Muscle of arm (tissue), 14 donors: ENCODE measurements around the gene ADCK1. TPM values are rescaled to one million over a fixed set of nuclear protein-coding genes. Genes with fewer than 3 reads are reported as not detected.
"Not testable (repeated sequence)": the region's sequence is repeated elsewhere in the genome, so short reads cannot be mapped to it uniquely, and the experiment has no call there.

ENCODE experiments used
- DNase-seq: peaks from one replicate; pipeline ENCODE4 v3.0.0-alpha.2; 2013
- long read RNA-seq, 11 donors: transcript quantifications; one replicate each; lab custom pipeline, GENCODE V29; 2026
- polyA plus RNA-seq, 12 donors: library from polyadenylated mRNA; unstranded; fragments of 120-200 nt; gene quantifications; one replicate each; pipeline ENCODE4 v1.2.1, GENCODE V29; 2013; ENCODE audit not compliant: insufficient read length in 12 of 12

Gene ADCK1, protein sequence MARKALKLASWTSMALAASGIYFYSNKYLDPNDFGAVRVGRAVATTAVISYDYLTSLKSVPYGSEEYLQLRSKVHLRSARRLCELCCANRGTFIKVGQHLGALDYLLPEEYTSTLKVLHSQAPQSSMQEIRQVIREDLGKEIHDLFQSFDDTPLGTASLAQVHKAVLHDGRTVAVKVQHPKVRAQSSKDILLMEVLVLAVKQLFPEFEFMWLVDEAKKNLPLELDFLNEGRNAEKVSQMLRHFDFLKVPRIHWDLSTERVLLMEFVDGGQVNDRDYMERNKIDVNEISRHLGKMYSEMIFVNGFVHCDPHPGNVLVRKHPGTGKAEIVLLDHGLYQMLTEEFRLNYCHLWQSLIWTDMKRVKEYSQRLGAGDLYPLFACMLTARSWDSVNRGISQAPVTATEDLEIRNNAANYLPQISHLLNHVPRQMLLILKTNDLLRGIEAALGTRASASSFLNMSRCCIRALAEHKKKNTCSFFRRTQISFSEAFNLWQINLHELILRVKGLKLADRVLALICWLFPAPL
- 10 to 100 TPM in 1 of 12 donors, 1 to 10 TPM in 9, not detected in 2; 4.1 to 10.8 (median 5.9) TPM for polyA plus RNA-seq
- long read RNA-seq, donor 1, result 0 reads
- long read RNA-seq, donor 2, result 0 reads
- long read RNA-seq, donor 3, partial matches to known transcripts, result 0 of 1 reads
- long read RNA-seq, donor 3, other reads (novel, unspliced or antisense), result 0 of 1 reads
- long read RNA-seq, donor 4, result 0 reads
- long read RNA-seq, donor 5, partial matches to known transcripts, result 0 of 2 reads
- long read RNA-seq, donor 5, other reads (novel, unspliced or antisense), result 0 of 2 reads
- long read RNA-seq, donor 6, result 0 reads
- long read RNA-seq, donor 7, result 0 reads
- long read RNA-seq, donor 8, result 0 reads
- long read RNA-seq, donor 9, partial matches to known transcripts, result 0 of 1 reads
- long read RNA-seq, donor 9, other reads (novel, unspliced or antisense), result 0 of 1 reads
- long read RNA-seq, donor 10, partial matches to known transcripts, result 0 of 1 reads
- long read RNA-seq, donor 10, other reads (novel, unspliced or antisense), result 0 of 1 reads
- long read RNA-seq, donor 11, result 0 reads

DNA sequence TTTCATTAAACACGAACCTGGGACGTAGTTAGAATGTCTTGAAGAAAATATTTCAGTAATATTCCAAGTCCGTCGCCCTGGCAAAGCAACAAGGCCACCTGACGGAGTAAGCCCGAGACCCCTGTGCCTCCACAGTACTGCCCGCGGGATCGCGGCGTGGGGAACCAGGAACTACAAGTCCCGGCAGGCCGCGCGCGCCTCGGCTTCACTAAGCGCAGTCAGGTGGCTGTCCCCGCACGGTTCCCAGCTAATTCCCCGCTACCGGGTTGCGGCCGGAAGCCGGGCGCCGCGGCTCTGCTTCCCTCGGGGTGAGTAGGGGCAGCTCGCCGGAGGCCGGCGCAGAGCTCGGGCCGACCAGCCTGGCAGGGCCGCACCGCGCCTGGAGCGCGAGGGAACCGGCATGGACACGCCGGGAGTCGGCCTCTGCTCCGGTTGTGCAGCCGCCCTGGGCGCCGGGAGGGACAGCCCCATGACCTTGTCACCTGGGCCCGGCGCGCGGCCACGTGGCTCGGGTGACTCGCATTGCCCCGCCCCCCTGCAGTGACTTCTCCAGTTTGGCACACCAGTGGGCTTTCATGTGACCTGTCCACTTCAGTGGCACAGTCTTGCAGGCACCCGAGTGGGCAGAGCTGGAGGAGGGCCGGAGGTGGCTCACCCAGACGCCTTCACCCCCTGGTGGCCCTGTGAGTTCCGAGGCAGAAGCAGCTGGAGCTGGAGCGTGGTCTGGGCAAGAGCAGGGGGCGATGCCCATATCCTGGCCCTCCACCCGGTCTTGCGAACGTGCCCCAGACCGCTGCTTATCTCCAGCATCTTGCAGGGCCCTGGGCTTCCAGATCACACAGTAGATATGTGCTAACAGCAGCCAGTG is at the start of gene ADCK1:
Gene ADCK1, plus strand, starts transcription at position 247 of the 868 bp plus-strand sequence. CDS start 18,870 bp downstream, outside the sequence.
- DNase-seq, result peak; percentile 74

DNA sequence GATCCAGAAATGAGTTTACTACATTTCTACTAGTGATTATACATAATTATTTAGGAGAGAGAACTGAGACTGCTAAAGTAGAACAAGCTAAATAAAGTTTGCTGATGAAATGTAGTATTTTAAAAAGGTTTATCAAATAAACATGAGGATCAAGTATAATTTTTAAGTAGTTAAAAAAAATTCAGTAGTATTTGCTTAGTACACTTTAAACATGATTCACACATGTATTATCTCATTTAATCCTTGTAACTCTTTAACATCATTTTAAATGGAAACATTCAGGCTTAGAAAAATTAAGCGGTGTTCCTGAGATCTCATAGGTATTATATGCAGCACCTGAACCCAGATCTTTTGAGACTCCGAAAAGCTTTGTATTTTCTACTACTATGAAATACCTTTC is 47.6 kb upstream of the ADCK1 start:
- no peak for DNase-seq

DNA sequence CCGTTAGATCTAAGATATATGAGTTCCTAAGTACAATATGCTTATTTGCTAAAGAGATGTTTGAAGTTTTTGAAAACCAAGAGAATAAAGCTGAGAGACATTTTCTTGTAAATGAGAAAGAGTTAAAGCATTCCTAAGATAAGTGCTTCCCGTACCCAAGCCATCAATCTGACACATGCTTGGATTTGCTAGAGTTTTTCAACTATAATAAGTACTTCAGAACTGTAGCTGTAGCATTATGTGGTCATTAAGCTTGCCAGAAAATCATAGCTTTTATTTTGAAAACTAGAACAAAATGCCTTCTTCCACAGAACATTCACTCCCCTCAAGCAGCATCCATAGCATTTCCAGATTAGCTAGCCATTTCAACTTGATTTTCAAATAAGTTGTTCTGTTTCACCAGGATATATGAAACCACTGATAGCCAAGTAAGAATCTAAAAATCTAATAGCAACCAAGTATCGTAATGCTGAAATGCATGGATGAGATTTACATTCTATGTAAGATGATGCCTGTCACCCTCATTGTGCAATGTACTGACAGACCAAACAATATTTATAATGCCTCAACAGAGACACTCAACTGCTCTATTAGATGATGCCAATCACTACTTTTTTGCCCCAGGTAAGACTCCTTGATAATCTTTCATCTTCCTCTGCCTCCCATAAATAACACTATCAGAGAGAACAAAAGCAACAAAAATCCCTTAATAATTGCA is 47.0 kb upstream of the ADCK1 start:
- no peak for DNase-seq

DNA sequence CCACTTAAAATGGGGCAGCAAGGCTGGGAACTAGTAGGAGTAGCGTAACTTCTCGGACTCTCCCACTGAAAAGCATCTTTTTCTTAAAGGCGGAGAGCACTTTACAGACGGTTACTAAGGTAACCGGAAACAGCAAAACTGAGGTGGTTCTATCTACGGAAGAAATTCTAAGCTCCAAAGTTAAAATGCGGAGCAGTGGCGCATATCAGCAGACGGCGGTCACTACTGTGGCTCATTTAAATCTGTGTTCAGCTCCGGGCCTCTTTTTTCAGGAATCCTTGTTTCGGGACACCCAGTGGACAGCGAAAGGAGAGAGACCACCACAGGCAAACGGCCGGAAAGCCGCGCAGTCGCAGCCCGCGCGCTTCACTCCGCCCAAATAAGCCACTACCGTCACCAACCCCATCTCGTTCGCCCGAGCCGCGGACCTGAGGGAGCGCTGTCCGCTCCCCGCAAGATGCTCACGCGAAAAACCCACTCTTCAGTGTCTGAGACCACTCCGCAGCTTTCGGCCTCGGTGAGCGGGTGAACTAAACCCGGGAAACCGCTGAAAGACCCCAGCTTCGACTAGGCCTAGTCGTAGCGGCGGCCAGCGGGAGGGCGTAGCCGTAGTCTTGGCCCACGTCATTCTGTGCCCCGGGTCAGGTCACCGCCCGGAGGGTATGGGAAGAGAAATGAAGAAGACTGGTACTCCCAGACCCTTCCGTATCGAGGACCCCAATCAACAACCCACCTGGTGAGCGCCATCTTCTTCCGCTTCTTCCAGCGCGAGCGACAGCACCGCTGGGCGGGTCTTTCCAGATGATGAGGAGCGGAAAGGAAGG is 39.3 kb upstream of the ADCK1 start, which contains the start of gene SNW1:
Gene SNW1, minus strand, starts transcription at position 776 of the 824 bp plus-strand sequence. Its CDS starts 29 bp downstream, at position 747.
- peak; percentile 97 for DNase-seq

DNA sequence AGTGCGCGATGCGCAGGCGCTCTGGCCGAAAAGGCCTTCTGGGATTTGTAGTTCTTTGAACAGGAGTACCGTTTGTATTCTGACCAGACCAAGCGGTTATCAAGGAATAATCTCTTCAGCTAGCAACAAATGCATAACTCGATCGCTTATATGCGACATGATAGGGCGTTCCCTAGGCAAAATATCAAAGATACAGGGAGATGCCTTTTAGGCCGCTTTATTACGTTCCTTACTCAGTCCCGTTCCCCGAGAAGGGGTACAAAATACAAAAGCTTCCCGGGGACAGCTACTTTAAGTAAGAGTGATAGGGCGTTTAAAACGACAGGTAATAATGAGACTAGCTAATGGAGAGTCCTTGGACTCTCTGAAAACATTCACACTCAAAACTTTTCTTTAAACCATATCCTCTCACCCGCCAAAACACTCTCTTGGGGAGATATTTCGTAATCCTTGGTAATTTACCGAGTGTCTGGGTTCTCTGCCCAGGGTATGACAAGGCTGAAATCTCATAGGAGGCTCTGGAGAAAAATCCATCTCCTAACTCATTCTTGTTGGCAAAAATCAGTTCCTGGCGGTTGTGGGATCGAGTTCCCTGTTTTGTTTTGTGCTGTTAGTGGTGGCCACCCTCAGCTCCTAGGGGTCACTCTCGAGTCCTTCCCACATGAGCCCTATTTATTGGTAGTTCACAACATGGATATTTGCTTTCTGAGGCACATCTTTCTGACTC is 38.5 kb upstream of the ADCK1 start:
- peak; percentile 50 for DNase-seq

DNA sequence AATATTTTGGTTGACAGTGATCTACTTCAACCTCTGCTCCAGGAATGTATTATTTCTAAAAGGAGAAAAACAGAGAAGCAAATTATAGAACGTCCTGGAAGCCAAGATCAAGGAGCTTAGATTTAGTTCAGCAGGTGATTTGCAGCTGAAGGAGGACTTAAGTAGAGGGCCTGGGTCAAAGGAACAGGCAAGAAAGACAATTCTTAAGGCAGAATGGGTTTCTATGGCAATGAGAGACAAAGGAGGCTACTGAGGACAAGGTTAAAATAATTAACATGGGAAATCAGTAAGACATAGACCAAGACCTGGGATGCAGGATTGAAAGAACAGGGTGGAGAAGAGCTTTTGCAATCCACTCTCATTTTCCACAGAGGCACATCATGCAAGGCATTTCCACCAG is 36.6 kb upstream of the ADCK1 start:
- DNase-seq, result no peak

DNA sequence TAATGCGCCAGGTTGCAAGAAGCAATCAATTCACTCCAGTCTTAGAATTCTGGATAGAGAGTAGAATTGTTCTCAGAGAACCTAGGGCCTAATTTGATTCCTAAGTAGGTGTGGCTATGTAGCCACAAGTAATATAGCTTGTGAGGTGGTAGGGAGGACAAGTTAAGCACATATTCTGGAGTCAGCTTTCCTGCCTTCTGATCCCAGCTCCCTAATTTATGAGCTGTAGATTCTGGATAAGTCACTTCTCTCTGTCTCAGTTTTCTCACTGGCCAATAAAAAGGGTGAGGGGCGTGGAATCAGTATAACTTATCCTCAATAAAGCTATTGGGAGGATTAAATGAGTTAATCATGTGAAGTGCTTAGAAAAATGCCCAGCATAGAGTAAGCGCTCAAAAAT is 35.9 kb upstream of the ADCK1 start:
- DNase-seq, result no peak

DNA sequence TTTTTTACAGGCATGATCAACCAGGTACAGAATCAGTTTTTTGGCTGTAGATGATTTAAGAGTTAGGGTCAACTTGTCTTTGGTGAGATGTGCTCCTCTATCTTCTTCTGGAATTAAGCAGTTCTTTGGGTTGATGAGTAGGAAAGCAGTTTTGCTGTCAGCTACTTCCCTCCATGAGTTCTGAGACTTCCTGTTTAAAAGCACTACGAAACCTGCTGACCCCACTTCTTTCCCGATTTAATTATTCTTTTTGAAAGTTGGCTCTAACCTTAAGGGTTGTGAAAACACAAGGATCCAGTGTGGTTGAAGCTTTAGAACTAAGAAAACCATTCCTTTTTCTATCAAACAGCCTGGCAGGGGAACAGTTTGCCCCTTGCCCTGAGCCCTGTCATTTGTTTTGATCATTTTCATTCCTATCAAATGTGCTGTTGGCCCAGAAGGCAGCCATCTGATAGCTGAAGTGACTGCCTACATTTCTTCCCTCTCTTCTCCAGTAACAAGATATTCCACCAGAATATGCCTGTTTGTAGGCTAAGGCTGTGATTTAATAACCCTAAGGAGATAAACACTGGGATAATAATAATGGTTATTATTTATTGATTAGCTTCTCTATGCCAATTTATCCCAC is 31.4 kb upstream of the ADCK1 start:
- not testable (repeated sequence) for DNase-seq

DNA sequence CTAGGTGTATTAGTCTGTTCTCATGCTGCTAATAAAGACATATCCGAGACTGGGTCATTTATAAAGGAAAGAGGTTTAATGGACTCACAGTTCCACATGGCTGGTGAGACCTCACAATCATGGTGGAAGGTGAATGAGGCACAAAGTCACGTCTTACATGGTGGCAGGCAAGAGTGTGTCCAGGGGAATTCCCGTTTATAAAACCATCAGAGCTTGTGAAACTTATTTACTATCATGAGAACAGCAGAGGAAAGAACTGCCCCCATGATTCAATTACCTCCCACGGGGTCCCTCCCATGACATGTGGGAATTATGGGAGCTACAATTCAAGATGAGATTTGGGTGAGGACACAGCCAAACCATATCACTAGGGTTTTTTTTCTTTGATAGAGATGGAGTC is 25.9 kb upstream of the ADCK1 start:
- DNase-seq, result not testable (repeated sequence)

DNA sequence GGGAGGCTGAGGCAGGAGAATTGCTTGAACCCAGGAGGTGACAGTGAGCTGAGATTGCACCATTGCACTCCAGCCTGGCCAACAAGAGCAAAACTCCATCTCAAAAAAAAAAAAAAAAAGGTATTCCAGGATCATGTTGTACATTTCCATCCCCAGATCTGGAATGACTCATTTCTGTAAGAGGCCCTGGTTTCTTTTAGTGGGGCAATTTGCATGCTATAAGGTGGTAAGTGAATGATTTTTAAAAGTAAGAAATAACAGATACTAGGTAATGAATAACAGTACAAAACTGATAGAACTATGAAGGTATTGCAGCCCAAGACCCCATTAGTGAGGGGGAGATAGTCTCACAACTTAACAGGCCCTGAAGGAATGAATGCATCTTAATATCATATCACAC is 17.7 kb upstream of the ADCK1 start:
- no peak for DNase-seq

DNA sequence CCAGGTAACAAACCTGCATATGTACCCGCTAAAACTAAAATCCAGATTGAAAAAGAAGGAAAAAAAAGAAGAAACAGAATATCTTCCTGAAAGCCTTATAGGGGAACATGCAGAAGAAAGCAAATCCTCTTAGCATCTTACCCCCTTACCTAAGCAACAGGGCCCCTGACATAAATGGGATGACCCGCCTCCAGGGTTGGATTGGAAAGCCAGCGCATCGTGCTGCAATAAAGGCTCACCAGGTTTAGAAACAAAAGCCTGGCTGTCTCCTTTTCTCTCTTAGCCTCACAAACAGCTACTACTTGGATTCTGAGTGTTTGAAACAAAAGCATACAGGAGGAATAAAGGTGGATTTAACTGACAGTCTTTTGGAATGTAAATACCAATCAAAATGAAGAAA is 13.8 kb upstream of the ADCK1 start:
- no peak for DNase-seq

DNA sequence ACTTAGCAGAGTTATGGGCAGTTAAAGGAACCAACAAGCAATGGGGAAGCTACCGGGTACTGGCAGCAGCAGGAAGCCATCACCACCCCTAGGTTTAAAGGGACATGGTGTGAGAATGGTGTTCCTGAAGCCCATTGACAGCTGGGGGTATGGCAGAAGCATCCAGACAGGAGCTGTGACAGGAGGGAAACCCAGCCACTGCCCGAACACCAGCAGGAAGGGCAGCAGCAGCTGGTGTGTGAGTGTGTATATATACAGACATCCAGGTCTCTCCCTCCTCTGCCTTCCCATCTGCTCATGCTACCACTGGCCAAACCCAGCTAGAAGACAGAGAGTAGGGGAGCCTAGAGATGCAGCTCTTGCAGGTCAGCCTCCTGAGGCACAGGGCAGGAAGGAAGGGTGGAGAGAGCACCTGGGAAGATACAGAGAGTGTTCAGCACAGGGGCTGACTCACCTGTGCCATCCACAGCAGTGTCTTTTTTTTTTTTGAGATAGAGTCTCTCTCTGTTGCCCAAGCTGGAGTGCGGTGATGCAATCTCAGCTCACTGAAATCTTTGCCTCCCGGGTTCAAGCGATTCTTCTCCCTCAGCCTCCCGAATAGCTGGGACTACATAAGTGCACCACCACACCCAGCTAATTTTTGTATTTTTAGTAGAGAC is 9.2 kb upstream of the ADCK1 start:
- no peak for DNase-seq

DNA sequence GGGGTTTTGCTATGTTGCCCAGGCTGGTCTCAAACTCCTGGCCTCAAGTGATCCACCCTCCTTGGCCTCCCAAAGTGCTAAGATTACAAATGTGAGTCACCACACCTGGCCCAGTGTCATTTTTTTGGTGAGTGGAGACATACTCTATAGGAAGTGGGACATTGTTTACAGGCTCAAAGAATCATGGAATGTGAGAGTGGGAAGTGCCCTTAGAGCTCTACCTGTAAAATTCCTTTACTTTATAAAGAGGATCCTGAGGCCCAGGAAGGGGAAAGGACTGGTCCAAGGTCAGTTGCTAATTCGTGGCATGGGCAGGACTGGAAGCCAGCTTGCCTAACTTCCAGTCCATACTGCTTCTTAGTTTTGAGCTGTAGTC is 8.7 kb upstream of the ADCK1 start:
- DNase-seq, result no peak

DNA sequence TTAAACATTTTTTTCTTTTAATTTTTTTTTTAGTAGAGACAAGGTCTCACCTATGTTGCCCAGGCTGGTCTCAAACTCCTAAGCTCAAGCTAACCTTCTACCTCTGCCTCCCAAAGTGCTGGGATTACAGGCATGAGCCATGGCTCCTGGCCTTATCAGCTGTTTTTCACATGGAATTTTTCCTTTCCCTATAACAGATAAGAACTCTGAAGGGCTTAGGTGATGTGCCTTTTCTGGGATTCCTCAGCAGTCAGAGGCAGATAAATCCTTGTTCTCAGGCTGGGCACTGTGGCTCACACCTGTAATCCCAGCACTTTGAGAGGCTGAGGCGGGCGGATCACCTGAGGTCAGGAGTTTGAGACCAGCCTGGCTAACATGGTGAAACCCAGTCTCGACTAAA is 6.7 kb upstream of the ADCK1 start:
- DNase-seq, result not testable (repeated sequence)

DNA sequence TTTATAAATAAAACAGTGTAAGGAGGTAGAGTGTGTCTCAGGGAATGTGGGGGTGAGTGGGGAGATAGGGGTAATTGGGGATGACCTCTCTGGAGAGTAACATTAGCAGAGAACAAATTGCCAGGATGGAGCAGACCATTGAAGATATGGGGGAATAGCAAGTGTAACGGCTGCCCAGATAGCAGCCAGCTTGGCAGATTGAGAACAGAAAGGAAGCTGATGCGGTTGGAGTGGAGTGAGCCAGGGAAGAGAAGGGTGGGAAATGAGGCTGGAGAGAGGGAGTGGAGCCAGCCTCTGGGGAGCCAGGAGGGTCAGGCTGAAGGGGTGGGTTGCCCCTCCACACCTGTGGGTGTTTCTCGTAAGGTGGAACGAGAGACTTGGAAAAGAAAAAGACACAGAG is 5.6 kb upstream of the ADCK1 start:
- no peak for DNase-seq

DNA sequence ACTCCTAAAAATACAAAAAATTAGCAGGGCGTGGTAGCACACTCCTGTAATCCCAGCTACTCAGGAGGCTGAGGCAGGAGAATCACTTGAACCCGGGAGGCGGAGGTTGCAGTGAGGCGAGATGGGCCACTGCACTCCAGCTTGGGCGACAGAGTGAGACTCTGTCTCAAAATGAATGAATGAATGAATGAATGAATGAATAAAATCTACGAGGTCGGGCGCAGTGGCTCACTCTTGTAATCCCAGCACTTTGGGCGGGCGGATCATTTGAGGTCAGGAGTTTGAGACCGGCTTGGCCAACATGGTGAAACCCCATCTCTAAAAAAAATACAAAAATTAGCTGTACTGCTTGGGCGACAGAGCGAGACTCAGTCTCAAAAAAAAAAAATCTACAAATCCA is 453 bp upstream of the ADCK1 start:
- not testable (repeated sequence) for DNase-seq

DNA sequence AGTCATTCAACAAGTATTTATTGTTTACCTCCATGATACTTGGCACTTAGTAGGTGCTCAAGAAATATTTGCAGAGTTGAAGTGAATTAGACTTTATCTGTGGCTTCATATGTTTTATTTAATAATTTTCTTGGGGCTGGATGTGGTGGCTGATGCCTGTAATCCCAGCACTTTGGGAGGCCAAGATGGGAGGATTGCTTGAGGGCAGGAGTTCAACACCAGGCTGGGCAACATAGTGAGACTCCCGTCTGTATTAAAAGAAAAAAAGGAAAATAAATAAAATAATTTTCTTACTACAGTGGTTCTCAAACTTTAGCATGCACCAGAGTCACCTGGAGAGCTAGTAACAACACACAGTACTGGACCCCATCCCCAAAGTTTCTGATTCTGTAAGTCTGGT is 905 bp downstream of the ADCK1 start:
- DNase-seq, result no peak

DNA sequence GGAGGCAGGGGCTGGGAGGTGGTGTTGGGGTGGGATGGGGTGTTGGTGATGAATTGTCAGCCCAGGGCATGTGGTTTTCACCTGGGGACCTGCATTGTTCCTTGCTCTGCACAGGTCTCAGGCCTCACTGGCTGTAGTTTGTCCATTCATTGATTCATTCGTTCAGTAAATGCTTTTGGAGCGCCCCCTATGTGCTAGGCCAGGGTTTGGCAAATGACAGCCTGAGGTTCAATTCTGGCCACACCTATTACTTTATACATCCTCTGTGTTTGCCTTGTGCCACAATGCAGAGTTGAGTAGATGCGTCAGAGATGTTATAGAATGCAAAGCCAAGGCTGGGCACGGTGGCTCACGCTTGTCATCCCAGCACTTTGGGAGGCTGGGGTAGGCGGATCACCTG is 4.7 kb downstream of the ADCK1 start:
- no peak for DNase-seq
